Measurements from ENCODE around the gene PTCD1.
A peak's percentile ranks its signal among the peaks of the same experiment; 100 is the strongest.
"Not testable (repeated sequence)": the region's sequence is repeated elsewhere in the genome, so short reads cannot be mapped to it uniquely, and the experiment has no call there.

Gene PTCD1

DNA sequence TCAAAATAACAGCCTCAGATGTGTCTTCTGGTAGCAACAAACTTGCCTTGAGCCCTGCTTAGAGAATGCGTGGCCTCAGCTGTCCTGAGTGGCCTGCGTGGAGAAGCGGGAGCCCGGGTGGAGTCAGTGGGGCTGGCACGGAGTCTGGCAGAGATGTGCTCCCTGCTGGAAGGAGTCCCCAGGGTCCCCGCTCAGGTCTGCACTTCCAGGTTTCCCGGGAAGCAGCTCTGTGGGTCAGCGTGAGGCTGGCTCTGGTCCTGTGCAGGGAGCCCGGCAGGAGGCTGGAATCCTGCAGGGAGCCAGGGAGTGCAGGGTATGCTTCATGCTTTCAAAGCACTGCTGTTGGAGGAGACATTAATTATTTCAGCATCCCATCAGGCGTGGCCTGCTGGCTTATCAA is 10.3 kb upstream of the PTCD1 start:
- Histone ChIP-seq H3K79me2 (ENCODE audit: control insufficient read depth, insufficient read depth, low read length, unreplicated experiment) (no peaks in the 10 kb centered on the region), H3K27me3 (ENCODE audit: insufficient read depth, low read length) (no peaks in the 10 kb centered on the region), H3K27ac (ENCODE audit: low read depth, low read length) (no peak overlapping the region), H3K4me3 (ENCODE audit: low read depth, low read length) (no peak overlapping the region), H3K4me1 (ENCODE audit: control insufficient read depth, insufficient read depth, low read length, unreplicated experiment) (no peaks in the 10 kb centered on the region), H3K36me3 (ENCODE audit: insufficient read depth, low read length) (peaks cover 19% of the 10 kb centered on the region), H2AFZ (ENCODE audit: low read length, unreplicated experiment) (no peak overlapping the region)

DNA sequence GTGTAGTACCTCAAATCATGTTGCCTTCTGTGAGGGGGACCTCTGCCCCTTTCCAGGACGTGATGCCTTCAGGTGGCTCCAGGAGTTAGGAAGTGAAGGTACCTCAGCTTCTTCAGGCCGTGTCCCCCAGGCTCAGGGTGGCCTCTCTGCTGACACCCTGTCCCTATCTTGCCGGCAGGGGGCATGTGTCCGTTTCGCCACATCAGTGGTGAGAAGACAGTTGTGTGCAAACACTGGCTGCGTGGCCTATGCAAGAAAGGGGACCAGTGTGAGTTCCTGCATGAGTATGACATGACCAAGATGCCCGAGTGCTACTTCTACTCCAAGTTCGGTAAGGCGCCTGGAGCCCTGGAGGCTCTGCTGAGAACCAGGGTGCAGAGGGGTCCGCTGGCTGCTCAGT is 9.3 kb upstream of the PTCD1 start:
- no peak overlapping the region for H3K4me3 ChIP-seq (ENCODE audit: low read depth, low read length)
- no peaks in the 10 kb centered on the region for H3K27me3 ChIP-seq (ENCODE audit: insufficient read depth, low read length)
- peaks cover 21% of the 10 kb centered on the region for H3K36me3 ChIP-seq (ENCODE audit: insufficient read depth, low read length)
- no peak overlapping the region for H2AFZ ChIP-seq (ENCODE audit: low read length, unreplicated experiment)
- no peak overlapping the region for H3K27ac ChIP-seq (ENCODE audit: low read depth, low read length)
- H3K4me1 ChIP-seq (ENCODE audit: control insufficient read depth, insufficient read depth, low read length, unreplicated experiment): no peaks in the 10 kb centered on the region
- peaks cover 1% of the 10 kb centered on the region for H3K79me2 ChIP-seq (ENCODE audit: control insufficient read depth, insufficient read depth, low read length, unreplicated experiment)

DNA sequence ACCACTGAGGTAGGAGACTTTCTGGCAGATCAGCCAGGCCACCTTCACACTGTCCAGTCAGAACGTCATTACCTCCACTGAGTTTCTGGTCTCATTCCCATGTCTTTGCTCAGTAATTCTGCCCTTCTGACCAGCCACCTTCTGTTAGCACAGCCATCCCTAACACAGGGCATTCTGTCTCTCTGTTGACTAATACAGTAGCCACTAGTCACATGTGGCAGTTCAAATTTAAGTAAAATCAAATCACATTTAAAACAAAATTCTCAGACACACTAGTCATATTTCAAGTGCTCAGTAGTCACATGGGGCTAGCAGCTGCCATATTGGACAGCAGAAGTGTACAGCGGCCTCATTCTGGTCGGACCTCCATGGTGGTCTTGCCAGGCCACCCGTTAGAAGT is 7.5 kb upstream of the PTCD1 start:
- H3K36me3 ChIP-seq (ENCODE audit: insufficient read depth, low read length): peaks cover 25% of the 10 kb centered on the region
- no peaks in the 10 kb centered on the region for H3K27me3 ChIP-seq (ENCODE audit: insufficient read depth, low read length)
- no peak overlapping the region for H3K4me3 ChIP-seq (ENCODE audit: low read depth, low read length)
- no peak overlapping the region for H2AFZ ChIP-seq (ENCODE audit: low read length, unreplicated experiment)
- peaks cover 6% of the 10 kb centered on the region for H3K79me2 ChIP-seq (ENCODE audit: control insufficient read depth, insufficient read depth, low read length, unreplicated experiment)
- no peaks in the 10 kb centered on the region for H3K4me1 ChIP-seq (ENCODE audit: control insufficient read depth, insufficient read depth, low read length, unreplicated experiment)
- no peak overlapping the region for H3K27ac ChIP-seq (ENCODE audit: low read depth, low read length)

DNA sequence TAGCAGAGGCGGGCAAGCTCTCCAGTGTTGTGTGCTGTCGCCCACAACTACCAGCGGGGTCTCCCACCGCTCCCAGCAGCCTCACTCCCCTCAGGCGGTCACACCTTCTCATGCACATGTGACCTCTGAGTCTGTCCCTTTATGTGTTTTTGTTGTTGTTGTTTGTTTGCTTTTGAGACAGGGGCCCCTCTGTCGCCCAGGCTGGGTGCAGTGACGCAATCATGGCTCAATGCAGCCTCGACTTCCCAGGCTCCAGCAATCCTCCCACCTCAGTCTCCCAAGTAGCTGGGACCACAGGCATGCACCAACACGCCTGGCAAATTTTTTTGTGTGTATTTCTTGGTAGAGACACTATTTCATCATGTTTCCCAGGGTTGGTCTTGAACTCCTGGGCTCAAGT is 1.6 kb upstream of the PTCD1 start:
- H3K4me1 ChIP-seq (ENCODE audit: control insufficient read depth, insufficient read depth, low read length, unreplicated experiment): peaks cover 12% of the 10 kb centered on the region
- H3K36me3 ChIP-seq (ENCODE audit: insufficient read depth, low read length): peaks cover 9% of the 10 kb centered on the region
- H3K4me3 ChIP-seq (ENCODE audit: low read depth, low read length): peak overlapping the region; percentile 84
- no peaks in the 10 kb centered on the region for H3K27me3 ChIP-seq (ENCODE audit: insufficient read depth, low read length)
- H3K79me2 ChIP-seq (ENCODE audit: control insufficient read depth, insufficient read depth, low read length, unreplicated experiment): peaks cover 47% of the 10 kb centered on the region
- 0 out of 2 replicates have a peak overlapping the region, but pooled peaks have one; percentile 8 for H3K27ac ChIP-seq (ENCODE audit: low read depth, low read length)
- no peak overlapping the region for H2AFZ ChIP-seq (ENCODE audit: low read length, unreplicated experiment)

DNA sequence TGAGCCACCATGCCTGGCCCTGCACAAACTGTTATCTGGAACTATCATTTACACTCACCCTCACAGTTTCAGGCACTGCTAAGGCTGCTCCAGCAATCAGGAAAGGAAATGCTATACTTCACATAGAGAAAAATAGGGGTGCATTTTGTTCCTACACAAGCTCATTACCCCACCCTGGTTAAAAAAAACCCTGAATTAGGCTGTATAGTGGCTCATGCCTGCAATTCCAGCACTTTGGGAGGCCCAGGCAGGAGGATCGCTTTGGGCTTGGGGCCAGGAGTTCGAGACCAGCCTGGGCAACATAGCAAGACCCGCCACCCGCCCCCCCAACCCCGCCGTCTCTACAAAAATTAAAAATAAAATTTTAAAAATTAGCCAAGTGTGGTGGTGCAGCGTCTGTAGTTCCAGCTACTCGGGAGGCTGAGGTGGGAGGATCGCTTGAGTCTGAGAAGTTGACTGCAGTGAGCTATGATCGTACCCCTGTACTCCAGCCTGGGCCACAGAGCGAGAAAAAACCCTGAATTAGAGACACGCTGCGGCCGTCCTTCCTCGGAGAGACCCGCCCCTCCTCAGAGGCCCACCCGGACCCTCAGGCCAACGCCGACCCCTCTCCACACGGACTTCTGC is 539 bp downstream of the PTCD1 start:
- H2AFZ ChIP-seq (ENCODE audit: low read length, unreplicated experiment): peak overlapping the region; percentile 71
- no peaks in the 10 kb centered on the region for H3K27me3 ChIP-seq (ENCODE audit: insufficient read depth, low read length)
- peak overlapping the region; percentile 13 for H3K27ac ChIP-seq (ENCODE audit: low read depth, low read length)
- H3K4me1 ChIP-seq (ENCODE audit: control insufficient read depth, insufficient read depth, low read length, unreplicated experiment): peaks cover 12% of the 10 kb centered on the region
- peak overlapping the region; percentile 84 for H3K4me3 ChIP-seq (ENCODE audit: low read depth, low read length)
- H3K79me2 ChIP-seq (ENCODE audit: control insufficient read depth, insufficient read depth, low read length, unreplicated experiment): peaks cover 47% of the 10 kb centered on the region
- H3K36me3 ChIP-seq (ENCODE audit: insufficient read depth, low read length): peaks cover 5% of the 10 kb centered on the region

DNA sequence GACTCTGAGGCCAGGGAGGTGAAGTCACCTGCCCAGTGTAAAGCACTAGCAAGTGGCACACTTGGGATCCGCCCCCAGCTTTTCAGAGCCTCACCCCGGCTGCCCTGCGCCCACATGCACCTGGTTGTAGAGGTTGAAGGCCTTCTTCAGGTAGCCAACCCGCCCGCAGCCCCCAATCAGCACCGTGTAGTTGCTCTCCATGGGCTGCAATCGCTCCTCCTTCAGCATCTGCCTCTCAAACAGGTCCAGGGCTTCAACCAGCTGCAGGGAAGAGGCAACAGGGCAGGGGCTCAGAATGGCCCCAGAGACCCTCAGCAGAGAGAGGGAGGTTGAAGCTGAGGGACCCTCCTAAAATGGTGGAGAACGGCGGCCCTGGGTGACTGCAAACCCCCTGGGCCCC is 5.4 kb downstream of the PTCD1 start:
- Histone ChIP-seq H3K36me3 (ENCODE audit: insufficient read depth, low read length) (peaks cover 4% of the 10 kb centered on the region; the same call in 1 of the 2 replicates), H3K27me3 (ENCODE audit: insufficient read depth, low read length) (no peaks in the 10 kb centered on the region), H3K27ac (ENCODE audit: low read depth, low read length) (no peak overlapping the region), H3K79me2 (ENCODE audit: control insufficient read depth, insufficient read depth, low read length, unreplicated experiment) (peaks cover 19% of the 10 kb centered on the region), H2AFZ (ENCODE audit: low read length, unreplicated experiment) (no peak overlapping the region), H3K4me3 (ENCODE audit: low read depth, low read length) (no peak overlapping the region), H3K4me1 (ENCODE audit: control insufficient read depth, insufficient read depth, low read length, unreplicated experiment) (peaks cover 4% of the 10 kb centered on the region)

DNA sequence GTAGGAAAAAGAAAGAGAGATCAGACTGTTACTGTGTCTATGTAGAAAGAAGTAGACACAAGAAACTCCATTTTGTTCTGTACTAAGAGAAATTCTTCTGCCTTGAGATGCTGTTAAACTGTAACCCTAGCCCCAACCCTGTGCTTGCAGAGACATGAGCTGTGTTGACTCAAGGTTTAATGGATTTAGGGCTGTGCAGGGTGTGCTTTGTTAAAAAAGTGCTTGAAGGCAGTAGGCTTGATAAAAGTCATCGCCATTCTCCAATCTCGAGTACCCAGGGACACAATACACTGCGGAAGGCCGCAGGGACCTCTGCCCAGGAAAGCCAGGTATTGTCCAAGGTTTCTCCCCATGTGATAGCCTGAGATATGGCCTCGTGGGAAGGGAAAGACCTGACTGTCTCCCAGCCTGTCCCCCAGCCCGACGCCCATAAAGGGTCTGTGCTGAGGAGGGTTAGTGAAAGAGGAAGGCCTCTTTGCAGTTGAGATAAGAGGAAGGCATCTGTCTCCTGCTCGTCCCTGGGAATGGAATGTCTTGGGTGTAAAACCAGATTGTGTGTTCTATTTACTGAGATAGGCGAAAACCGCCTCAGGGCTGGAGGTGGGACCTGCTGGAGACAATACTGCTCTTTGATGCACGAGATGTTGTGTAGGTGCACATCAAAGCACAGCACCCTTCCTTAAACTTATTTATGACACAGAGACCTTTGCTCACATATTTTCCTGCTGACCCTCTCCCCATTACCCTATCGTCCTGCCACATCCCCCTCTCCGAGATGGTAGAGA is 6.7 kb downstream of the PTCD1 start:
- H3K4me1 ChIP-seq (ENCODE audit: control insufficient read depth, insufficient read depth, low read length, unreplicated experiment); H3K4me3 ChIP-seq (ENCODE audit: low read depth, low read length); H3K27ac ChIP-seq (ENCODE audit: low read depth, low read length); H3K79me2 ChIP-seq (ENCODE audit: control insufficient read depth, insufficient read depth, low read length, unreplicated experiment); H2AFZ ChIP-seq (ENCODE audit: low read length, unreplicated experiment); H3K27me3 ChIP-seq (ENCODE audit: insufficient read depth, low read length); H3K36me3 ChIP-seq (ENCODE audit: insufficient read depth, low read length): not testable (repeated sequence)

DNA sequence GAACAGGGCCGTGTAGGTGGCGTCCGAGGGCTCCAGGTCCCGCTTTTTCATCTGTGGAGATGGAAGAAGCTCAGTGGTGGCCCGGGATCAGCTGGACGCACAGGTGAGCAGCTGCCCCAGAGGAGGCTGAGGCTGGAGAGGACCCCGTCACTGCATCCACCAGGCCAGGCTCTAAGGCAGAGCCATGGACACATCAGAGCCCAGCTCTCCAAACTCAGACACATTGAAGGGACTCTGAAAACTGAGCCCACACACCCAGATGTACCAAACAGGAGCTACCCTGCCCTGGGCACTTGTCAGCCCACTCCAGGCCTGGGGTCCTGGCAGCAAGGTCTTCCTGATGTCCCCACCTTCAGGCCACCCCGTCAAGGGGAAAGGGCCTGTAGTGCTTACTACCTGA is 8.8 kb downstream of the PTCD1 start:
- peaks cover 4% of the 10 kb centered on the region; the same call in 1 of the 2 replicates for H3K36me3 ChIP-seq (ENCODE audit: insufficient read depth, low read length)
- no peak overlapping the region for H3K27ac ChIP-seq (ENCODE audit: low read depth, low read length)
- H3K27me3 ChIP-seq (ENCODE audit: insufficient read depth, low read length): no peaks in the 10 kb centered on the region
- no peak overlapping the region for H3K4me3 ChIP-seq (ENCODE audit: low read depth, low read length)
- H3K4me1 ChIP-seq (ENCODE audit: control insufficient read depth, insufficient read depth, low read length, unreplicated experiment): no peaks in the 10 kb centered on the region
- no peaks in the 10 kb centered on the region for H3K79me2 ChIP-seq (ENCODE audit: control insufficient read depth, insufficient read depth, low read length, unreplicated experiment)
- H2AFZ ChIP-seq (ENCODE audit: low read length, unreplicated experiment): no peak overlapping the region

DNA sequence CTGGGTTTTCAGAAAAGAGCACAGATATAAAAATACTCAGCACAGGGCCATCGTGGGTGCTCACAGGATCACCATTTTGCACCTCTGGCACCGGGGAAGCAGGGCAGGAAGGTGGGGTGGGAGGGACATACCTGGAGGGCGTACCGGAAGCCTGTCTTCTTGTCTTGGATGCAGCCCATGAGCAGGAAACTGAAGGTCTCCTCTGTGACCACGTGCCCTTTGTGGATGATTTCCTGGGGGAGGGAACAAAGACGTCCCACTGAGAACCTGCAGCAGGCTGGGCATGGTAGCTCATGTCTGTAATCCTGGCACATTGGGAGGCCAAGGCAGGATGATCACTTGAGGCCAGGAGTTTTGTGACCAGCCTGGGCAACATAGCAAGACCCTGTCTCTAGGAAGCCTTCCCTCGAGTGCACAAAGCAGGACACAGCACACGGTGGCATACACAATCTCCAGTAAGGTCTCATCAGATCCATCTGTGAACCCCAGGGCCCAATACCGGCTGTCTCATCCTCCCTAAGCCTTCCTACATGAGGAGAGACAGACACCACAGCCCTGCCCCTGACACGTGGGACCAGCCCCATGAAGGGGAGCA is 9.5 kb downstream of the PTCD1 start:
- H2AFZ ChIP-seq (ENCODE audit: low read length, unreplicated experiment): no peak overlapping the region
- H3K27ac ChIP-seq (ENCODE audit: low read depth, low read length): no peak overlapping the region
- no peaks in the 10 kb centered on the region for H3K79me2 ChIP-seq (ENCODE audit: control insufficient read depth, insufficient read depth, low read length, unreplicated experiment)
- peaks cover 4% of the 10 kb centered on the region; the same call in 1 of the 2 replicates for H3K36me3 ChIP-seq (ENCODE audit: insufficient read depth, low read length)
- H3K4me3 ChIP-seq (ENCODE audit: low read depth, low read length): no peak overlapping the region
- no peaks in the 10 kb centered on the region for H3K4me1 ChIP-seq (ENCODE audit: control insufficient read depth, insufficient read depth, low read length, unreplicated experiment)
- no peaks in the 10 kb centered on the region for H3K27me3 ChIP-seq (ENCODE audit: insufficient read depth, low read length)

DNA sequence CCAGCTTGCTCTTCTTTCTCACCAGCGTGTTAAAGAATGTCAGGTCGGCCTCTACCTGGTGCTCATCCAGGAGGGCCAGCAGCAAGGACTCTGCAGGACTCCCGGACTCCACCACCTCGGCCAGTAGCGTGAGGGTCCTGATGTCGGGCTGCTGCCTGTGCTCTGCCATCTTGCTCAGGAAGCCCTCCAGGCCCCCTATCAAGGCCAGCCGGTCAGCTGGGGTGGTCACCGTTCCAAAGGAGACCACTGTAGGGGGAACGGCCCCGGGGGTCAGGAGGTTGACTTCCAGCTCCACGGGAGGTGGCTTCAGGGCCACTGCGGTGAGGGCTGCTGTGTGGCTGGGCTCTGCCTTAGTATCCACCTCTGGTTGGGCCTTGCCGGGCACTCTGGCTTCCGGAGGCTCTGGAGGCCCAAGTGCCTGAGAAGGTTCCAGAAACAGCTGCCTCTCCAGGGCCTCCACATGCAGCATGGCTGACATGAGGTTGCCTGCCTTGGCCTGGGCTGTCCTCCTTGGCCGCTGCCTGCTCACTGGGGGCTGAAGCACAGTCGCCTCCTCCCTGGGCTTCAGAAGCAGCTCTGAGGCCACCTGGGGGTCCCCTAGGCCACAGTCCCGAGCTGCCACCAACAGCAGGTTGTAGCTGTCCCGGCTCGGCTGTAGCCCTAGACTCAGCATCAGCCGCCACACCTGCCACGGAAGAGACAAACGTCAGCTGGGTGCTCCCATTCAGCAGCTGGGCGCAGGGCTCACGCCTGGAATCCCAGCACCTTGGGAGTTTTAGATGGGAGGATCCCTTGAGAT is 13.5 kb downstream of the PTCD1 start:
- H2AFZ ChIP-seq (ENCODE audit: low read length, unreplicated experiment): no peak overlapping the region
- no peaks in the 10 kb centered on the region; the same call in 1 of the 2 replicates for H3K36me3 ChIP-seq (ENCODE audit: insufficient read depth, low read length)
- no peaks in the 10 kb centered on the region for H3K4me1 ChIP-seq (ENCODE audit: control insufficient read depth, insufficient read depth, low read length, unreplicated experiment)
- H3K79me2 ChIP-seq (ENCODE audit: control insufficient read depth, insufficient read depth, low read length, unreplicated experiment): no peaks in the 10 kb centered on the region
- no peak overlapping the region for H3K4me3 ChIP-seq (ENCODE audit: low read depth, low read length)
- no peak overlapping the region for H3K27ac ChIP-seq (ENCODE audit: low read depth, low read length)
- H3K27me3 ChIP-seq (ENCODE audit: insufficient read depth, low read length): no peaks in the 10 kb centered on the region
